GM23338 (cell line): ENCODE measurements around the gene HLA-B. TPM values are rescaled to one million over a fixed set of nuclear protein-coding genes. Genes with fewer than 3 reads are reported as not detected.

Source experiments
- ATAC-seq: fragments of 200-7000 bp; cut with Tn5 transposase; 3 replicates; pipeline ENCODE4 v1.9.1; 2020
- DNase-seq: peaks from one replicate; pipeline ENCODE4 v3.0.0-alpha.2; 2015; ENCODE audit warnings: low spot score
- H2AFZ ChIP-seq: fragments of 200-600 bp; sonication (generic); 2 replicates; pipeline ENCODE4 v1.8.0; 2016; ENCODE audit warnings: antibody characterized with exemption, mild to moderate bottlenecking, moderate library complexity
- H3F3A ChIP-seq: fragments of 200-600 bp; sonication (generic); replicated peaks from 2 replicates; pipeline ENCODE4 v1.8.0; 2017; ENCODE audit warnings: antibody characterized with exemption, mixed run types, low read depth
- H3K27ac ChIP-seq: fragments of 200-600 bp; sonication (generic); 2 replicates; pipeline ENCODE4 v1.6.1; 2016; ENCODE audit warnings: low read depth
- H3K27me3 ChIP-seq: fragments of 200-600 bp; sonication (generic); 2 replicates; pipeline ENCODE4 v1.8.0; 2016; ENCODE audit warnings: mild to moderate bottlenecking, mixed run types, moderate library complexity; ENCODE audit not compliant: insufficient read depth
- H3K36me3 ChIP-seq: fragments of 200-600 bp; sonication (generic); 2 replicates; pipeline ENCODE4 v1.8.0; 2016; ENCODE audit warnings: mild to moderate bottlenecking; ENCODE audit not compliant: insufficient read depth
- H3K4me1 ChIP-seq: fragments of 200-600 bp; sonication (generic); 2 replicates; pipeline ENCODE4 v1.8.0; 2016; ENCODE audit warnings: mild to moderate bottlenecking, moderate library complexity; ENCODE audit not compliant: insufficient read depth
- H3K4me2 ChIP-seq: fragments of 200-600 bp; sonication (generic); 2 replicates; pipeline ENCODE4 v1.7.1; 2017; ENCODE audit warnings: mixed run types
- H3K4me3 ChIP-seq: fragments of 200-600 bp; sonication (generic); 2 replicates; pipeline ENCODE4 v1.6.1; 2016; ENCODE audit warnings: mixed run types
- H3K79me2 ChIP-seq: fragments of 200-600 bp; sonication (generic); replicated peaks from 2 replicates; pipeline ENCODE4 v1.8.0; 2017; ENCODE audit warnings: mild to moderate bottlenecking; ENCODE audit not compliant: insufficient read depth
- H3K9me2 ChIP-seq: fragments of 200-600 bp; sonication (generic); 2 replicates; pipeline ENCODE4 v1.8.0; 2017; ENCODE audit not compliant: insufficient read depth
- H4K20me1 ChIP-seq: fragments of 200-600 bp; sonication (generic); replicated peaks from 2 replicates; pipeline ENCODE4 v1.8.0; 2017; ENCODE audit warnings: mild to moderate bottlenecking; ENCODE audit not compliant: insufficient read depth
- H3K27ac Mint-ChIP-seq: 2 replicates; pipeline ENCODE4 v1.8.0; 2020; ENCODE audit warnings: inconsistent platforms, mild to moderate bottlenecking, moderate library complexity, mixed read lengths
- H3K27me3 Mint-ChIP-seq: 3 replicates; pipeline ENCODE4 v1.8.0; 2022; ENCODE audit warnings: low read depth, mild to moderate bottlenecking, moderate library complexity, mixed read lengths, inconsistent platforms; ENCODE audit not compliant: insufficient read depth, poor library complexity
- H3K36me3 Mint-ChIP-seq: 3 replicates; pipeline ENCODE4 v1.8.0; 2021; ENCODE audit warnings: low read depth, mild to moderate bottlenecking, inconsistent platforms, moderate library complexity, mixed read lengths
- H3K4me1 Mint-ChIP-seq: 3 replicates; pipeline ENCODE4 v1.8.0; 2020; ENCODE audit warnings: mild to moderate bottlenecking, inconsistent platforms, mixed read lengths
- H3K4me3 Mint-ChIP-seq: 3 replicates; pipeline ENCODE4 v1.8.0; 2021; ENCODE audit warnings: moderate library complexity, mild to moderate bottlenecking, inconsistent platforms, mixed read lengths
- H3K9me3 Mint-ChIP-seq: 3 replicates; pipeline ENCODE4 v1.8.0; 2020; ENCODE audit warnings: moderate library complexity, mild to moderate bottlenecking, inconsistent platforms, mixed read lengths
- CREB1 ChIP-seq: fragments of 250-450 bp; sonication (Bioruptor Pico); IDR thresholded peaks from 2 replicates; pipeline ENCODE4 v1.5.0; 2020; ENCODE audit warnings: low read depth, mild to moderate bottlenecking, moderate library complexity
- CTCF ChIP-seq, 2 experiments: fragments of 200-600 bp in 1 of 2; sonication (generic) in 1 of 2; conservative IDR thresholded peaks; 2 replicates each; pipeline versions ENCODE4 v1.5.1 to v1.6.1; 2016 to 2017; ENCODE audit warnings: antibody characterized with exemption in 2 of 2, low read depth in 2 of 2, mild to moderate bottlenecking in 2 of 2, moderate library complexity in 1 of 2
- EZH2 ChIP-seq: fragments of 200-600 bp; sonication (generic); IDR thresholded peaks from one replicate; pipeline ENCODE4 v1.8.0; 2017; ENCODE audit warnings: antibody characterized with exemption, mild to moderate bottlenecking, low read depth; ENCODE audit not compliant: unreplicated experiment
- EZH2phosphoT487 ChIP-seq: fragments of 200-600 bp; sonication (generic); IDR thresholded peaks from one replicate; pipeline ENCODE4 v1.8.1; 2018; ENCODE audit warnings: antibody characterized with exemption; ENCODE audit not compliant: unreplicated experiment
- JUNB ChIP-seq: IDR thresholded peaks from one replicate; pipeline ENCODE4 v1.6.1; 2016; ENCODE audit warnings: antibody characterized with exemption; ENCODE audit not compliant: unreplicated experiment
- NANOG ChIP-seq: IDR thresholded peaks from 2 replicates; pipeline ENCODE4 v1.6.1; 2016; ENCODE audit warnings: antibody characterized with exemption, borderline replicate concordance
- POLR2AphosphoS5 ChIP-seq: IDR thresholded peaks from 2 replicates; pipeline ENCODE4 v1.6.1; 2016; ENCODE audit warnings: antibody characterized with exemption, low read depth
- REST ChIP-seq: IDR thresholded peaks from one replicate; pipeline ENCODE4 v1.6.1; 2018; ENCODE audit warnings: antibody characterized with exemption; ENCODE audit not compliant: unreplicated experiment
- STAT1 ChIP-seq: IDR thresholded peaks from one replicate; pipeline ENCODE4 v1.6.1; 2016; ENCODE audit warnings: antibody characterized with exemption; ENCODE audit not compliant: unreplicated experiment
- ZNF114 ChIP-seq: fragments of 250-450 bp; sonication (Bioruptor Pico); IDR thresholded peaks from 2 replicates; pipeline ENCODE4 v1.5.0; 2020; ENCODE audit warnings: mild to moderate bottlenecking, moderate library complexity
- ZNF331 ChIP-seq: fragments of 250-450 bp; sonication (Bioruptor Pico); IDR thresholded peaks from 2 replicates; pipeline ENCODE4 v1.5.0; 2020; ENCODE audit warnings: low read depth, mild to moderate bottlenecking, moderate library complexity
- ZNF462 ChIP-seq: fragments of 250-450 bp; sonication (Bioruptor Pico); IDR thresholded peaks from 2 replicates; pipeline ENCODE4 v1.5.0; 2020; ENCODE audit warnings: mild to moderate bottlenecking, moderate library complexity
- polyA plus RNA-seq: library from polyadenylated mRNA; unstranded; fragments of >200 nt; fragmentation: Nextera tagmentation; extraction: Ambion mirVana; gene quantifications from 2 replicates; pipeline ENCODE4 v1.2.1, GENCODE V29; 2016
- total RNA-seq: library from RNA; depleted of rRNA; stranded (reverse); fragments of >200 nt; shearing (Covaris generic); gene quantifications from 2 replicates; pipeline ENCODE4 v1.2.3, GENCODE V29; 2014

The HLA-B gene
- total and polyA plus RNA-seq, 2 experiments from 2014 or later = 44.3 to 86.0 TPM

- TF ChIP-seq REST (no peak), NANOG (no peak), CREB1 (CRISPR knock-in tag) (no peak)
Observed at GRCh38 chr6:31351401-31352309, 5.3 kb downstream of the HLA-B start (continued).

GRCh38 chr6:31351033-31351380 lies 6.0 kb downstream of the HLA-B start:
- H3K27me3 ChIP-seq = peaks cover 8% of the 10 kb centered on the region
- H4K20me1 ChIP-seq = no peaks in the 10 kb centered on the region
- ATAC-seq = no peak
- H3F3A ChIP-seq = no peaks in the 10 kb centered on the region
- Mint-ChIP-seq H3K4me1 (peaks cover 7% of the 10 kb centered on the region), H3K9me3 (no peaks in the 10 kb centered on the region), H3K27me3 (peaks cover 13% of the 10 kb centered on the region), H3K4me3 (no peak overlapping the region), H3K36me3 (peaks cover 22% of the 10 kb centered on the region), H3K27ac (no peak overlapping the region)
- no peak for DNase-seq
- H3K36me3 ChIP-seq = no peaks in the 10 kb centered on the region
- H3K4me3 ChIP-seq = no peak overlapping the region
- H3K4me1 ChIP-seq = peaks cover 7% of the 10 kb centered on the region; the same call in 1 of the 2 replicates
- H3K9me2 ChIP-seq = no peaks in the 10 kb centered on the region
- no peak overlapping the region for H3K27ac ChIP-seq
- H3K4me2 ChIP-seq = no peak overlapping the region
- no peak overlapping the region for H2AFZ ChIP-seq
- H3K79me2 ChIP-seq = no peaks in the 10 kb centered on the region
- no peak for TF ChIP-seq EZH2
- no peak for TF ChIP-seq STAT1
- TF ChIP-seq CTCF (conservative IDR thresholded peaks at IDR 0.05; ENCODE audit: low read depth in 2 of 2) = no peak
- TF ChIP-seq EZH2phosphoT487 = no peak
- TF ChIP-seq POLR2AphosphoS5 = no peak
- TF ChIP-seq JUNB = no peak
- no peak for TF ChIP-seq ZNF462
- no peak for TF ChIP-seq ZNF114 (CRISPR knock-in tag)
- TF ChIP-seq ZNF331 (CRISPR knock-in tag) = no peak
